HG03280 (cell line): Measurements from ENCODE around the gene SPATS2L.

Source experiments
- ATAC-seq: cut with Tn5 transposase; IDR thresholded peaks from one replicate; pipeline ENCODE4 v1.9.1; 2021; ENCODE audit warnings: mild to moderate bottlenecking, moderate library complexity; ENCODE audit not compliant: unreplicated experiment

Gene SPATS2L

DNA sequence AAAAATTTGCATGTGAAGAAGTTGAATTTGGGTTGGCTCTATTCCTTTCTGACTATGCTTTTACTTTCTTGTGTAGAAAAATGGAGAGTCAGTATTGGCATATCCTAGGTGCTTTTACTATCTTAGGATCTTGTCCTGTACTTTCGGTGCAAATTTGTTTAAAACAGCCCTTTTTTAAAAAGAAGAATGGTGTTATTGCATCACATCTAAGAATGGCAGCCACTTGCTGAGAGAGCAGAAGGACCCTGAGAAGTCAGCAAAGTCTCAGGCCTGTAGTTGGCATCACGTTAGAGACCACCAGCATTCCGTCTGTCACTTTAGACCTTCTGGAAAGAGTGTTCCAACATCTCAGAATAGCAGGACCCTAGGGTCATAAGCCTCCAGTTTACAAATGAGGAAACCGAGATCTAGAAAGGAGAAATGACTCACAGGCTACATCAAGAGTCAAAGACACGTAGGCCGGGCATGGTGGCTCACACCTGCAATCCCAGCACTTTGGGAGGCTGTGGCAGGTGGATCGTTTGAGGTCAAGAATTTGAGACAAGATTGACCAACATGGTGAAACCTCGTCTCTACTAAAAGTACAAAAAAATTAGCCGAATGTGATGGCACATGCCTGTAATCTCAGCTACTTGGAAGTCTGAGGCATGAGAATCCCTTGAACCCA lies 42.5 kb downstream of the SPATS2L start:
- no peak for ATAC-seq

DNA sequence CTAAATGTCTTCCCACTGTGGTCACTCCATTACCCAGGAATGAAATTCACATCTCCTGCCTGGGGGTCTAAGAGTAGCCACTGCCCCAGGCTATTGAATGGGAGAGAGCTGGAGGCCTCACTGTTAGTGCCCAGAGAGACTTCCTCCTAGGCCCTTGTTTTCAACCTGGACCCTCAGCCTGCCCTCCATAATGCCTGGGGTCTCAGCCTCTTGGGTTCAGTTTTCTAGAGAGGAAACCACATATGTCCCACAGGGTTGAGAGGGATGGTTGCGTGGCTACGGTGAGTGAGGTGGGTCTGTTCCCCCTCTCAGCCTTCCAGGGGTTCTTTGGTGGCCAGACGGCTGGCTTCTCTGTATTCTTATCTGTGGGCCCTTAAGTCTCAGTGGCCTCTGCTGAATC lies 43.4 kb downstream of the SPATS2L start:
- no peak for ATAC-seq

DNA sequence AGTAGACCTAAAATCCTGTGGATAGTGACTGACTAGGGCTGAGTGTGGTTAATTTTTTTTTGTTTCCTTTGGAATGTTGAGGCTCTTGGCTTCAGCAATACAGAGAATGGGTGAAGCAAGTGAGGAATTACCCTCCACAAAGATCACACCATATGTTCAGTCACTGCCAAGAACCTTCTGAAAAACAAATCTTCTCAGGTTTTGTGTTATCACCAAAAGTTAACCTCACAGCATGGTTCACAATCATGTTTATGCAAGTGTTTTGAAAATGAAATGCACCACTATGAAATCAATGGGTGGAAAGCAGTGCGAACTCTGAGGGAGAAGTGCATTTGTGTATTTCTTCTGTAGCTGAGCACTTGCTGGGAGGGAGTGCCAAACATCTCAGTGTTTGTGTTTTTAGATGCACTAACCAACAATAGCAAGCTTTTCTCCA lies 44.4 kb downstream of the SPATS2L start:
- no peak for ATAC-seq

DNA sequence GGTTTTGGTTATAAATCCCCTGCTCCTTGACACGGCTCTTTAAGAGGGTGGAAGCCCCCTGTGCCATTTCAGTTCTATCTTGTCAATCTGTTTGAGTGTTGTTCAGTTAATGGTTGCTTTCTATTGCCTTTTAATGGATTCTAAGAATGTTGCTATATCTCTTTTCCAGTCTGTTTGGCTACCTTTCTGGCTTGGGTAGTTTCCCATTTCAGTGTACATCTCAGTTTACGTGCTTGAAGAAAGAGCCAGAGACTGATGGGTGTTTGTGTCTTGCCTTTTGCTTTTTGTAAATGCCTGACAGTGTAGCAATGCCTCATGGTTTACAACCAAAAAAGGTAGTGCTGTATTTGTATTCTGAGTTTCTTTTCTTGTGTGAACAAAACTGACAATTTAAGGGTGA lies 45.3 kb downstream of the SPATS2L start:
- ATAC-seq: no peak

DNA sequence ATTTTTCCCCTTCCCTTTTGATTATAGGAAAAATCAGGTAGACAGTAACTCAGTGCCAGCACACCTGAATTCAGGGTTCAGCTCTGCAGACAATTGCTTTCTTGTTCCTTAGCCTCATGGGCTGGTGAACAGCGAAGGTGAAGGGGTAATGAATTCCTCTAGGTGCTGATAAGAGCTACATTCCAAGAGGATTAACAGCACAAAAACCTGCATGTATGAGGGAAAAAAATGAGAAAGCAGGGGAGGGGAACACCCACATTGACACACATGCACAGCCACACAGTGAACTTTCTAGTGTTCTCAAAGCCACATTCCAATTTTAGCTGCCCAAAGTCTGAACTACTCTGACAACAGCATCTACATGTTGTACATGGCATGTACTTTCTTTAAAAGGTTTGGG lies 46.1 kb downstream of the SPATS2L start:
- ATAC-seq: no peak

DNA sequence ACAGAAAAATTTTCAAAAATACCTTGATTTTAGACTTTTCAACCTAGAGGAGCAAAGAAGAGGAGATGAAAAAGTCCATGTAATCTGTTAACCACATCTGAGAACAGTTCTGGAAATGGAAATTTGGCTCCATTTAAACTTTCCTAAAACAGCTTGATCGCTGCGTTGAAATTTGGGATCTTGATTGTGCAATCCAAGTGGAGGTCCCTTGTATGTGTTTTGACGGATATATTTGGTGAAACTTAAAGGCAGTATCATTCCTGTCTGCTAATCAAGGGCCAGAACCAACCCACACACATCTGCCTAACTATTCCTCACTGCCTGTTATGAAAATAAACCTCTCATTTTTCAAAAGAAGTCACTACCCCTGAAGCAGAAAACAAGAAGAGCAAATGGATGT lies 46.6 kb downstream of the SPATS2L start:
- ATAC-seq: no peak

DNA sequence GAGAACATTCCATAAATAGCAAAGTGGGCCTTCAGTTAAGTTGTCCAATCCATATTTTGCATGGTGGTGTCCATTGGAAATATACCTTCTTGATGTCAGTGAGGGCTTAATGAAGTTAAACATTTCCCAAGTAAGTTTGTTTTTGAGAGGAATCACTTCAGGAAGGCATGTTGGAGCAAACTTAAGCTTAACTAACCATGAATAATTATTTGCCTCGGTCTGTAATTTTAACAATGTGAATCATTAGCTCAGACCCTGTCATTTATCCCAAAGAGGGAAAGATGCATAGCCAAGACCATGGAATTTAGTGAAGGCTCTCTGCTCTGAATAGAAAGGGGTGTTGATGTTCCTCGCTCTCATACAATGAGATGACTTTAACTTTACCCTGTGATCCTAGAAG lies 47.4 kb downstream of the SPATS2L start:
- no peak for ATAC-seq

DNA sequence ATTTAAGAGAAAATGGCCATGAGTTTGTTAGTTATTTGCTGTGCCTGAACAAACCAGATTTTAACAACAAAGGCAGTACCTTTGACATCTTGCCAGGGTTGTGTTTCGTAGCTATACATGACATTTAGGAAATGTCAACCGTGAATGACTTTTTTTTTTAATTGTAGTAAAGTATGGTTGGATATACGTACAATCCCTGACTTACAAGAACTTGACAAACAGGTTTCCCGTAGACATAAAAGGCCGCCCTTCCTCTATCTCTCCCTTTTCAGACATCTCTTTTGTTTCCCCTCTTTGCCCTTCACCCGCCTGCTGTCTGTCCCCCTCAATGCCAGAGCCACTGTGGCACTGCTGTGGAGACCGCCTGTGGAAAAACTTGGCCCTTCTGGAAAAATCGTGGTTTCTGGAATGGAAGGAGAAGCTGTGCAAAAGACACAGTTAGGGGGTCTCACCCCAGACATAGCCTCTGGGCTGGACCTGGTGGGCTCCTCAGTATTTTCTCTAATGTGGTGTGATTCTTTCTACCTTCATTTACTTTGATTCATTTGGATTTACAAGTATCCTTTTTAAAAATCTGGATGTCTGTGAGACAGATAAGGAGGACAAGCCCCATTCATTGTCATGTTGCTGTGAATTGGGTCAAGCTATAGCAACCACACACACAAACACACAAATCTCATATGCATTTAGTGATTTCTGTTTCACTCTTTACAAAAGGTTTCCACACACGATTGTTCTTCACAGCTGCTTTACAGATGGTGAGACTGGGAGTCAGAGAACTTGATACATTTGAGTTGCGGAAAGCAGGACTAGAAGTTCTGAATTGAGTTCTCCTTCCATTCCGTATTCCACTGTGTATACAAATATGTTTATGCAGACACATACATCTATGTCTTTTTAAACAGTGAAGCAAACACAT lies 48.6 kb downstream of the SPATS2L start:
- ATAC-seq: no peak

DNA sequence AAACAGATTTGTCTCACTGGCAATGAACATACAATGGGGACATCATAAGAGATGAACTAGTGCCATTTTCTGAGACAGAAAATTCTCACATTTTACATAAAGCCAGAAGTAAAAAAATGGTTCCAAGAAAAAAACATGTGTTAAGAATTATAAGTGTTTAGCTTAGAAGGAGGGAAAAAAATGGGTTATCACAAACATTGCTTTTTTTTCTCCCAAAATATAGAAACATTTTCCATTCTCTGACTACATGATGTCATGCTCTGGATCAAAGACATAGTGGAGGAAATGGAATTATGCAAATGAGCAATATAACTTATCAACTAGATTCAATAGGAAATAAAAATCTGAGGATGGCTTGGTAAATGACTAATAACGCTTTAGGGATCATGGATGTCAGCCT lies 49.8 kb downstream of the SPATS2L start:
- ATAC-seq: no peak

DNA sequence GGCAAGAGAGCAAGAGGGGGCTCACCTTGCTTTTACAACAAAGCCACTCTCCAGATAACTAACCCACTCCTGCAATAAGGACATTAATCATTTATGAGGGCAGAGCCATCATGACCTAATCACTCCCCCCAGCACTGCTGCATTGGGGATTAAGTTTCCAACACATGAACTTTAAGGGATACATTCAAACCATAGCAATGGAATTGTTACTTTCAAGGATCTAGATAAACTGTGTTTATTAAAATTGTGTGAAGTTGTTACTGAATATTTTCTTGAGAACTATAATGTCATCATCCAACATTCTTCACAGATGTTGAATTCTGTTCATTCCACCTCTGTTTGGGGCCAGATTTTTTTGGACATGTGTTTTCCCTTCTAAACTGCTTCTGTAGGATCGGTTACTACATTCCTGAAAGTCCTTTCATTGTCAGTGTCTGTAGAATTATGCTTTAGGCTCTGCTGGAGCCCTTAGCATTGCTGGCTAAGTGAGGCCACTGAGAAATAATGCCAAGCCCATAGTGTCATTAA lies 50.4 kb downstream of the SPATS2L start:
- ATAC-seq: no peak

DNA sequence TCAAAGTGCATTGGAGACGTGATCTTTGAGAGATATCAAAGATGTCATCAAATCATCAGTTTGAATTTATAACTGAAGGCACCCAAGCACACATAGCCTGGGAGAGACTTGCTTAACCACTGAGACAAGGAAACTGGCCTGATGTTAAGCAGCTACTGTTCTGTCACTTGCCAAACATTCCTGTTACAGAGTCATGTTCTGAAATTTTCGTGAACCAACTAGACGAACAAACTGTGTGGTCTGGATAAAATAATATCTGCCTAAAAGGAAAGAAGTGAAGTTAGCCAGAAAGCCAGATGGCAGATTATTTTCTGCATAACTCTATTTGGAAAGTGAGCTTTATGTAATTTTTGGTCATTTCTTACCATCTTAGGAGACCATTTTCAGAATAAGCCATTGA lies 51.4 kb downstream of the SPATS2L start:
- no peak for ATAC-seq

DNA sequence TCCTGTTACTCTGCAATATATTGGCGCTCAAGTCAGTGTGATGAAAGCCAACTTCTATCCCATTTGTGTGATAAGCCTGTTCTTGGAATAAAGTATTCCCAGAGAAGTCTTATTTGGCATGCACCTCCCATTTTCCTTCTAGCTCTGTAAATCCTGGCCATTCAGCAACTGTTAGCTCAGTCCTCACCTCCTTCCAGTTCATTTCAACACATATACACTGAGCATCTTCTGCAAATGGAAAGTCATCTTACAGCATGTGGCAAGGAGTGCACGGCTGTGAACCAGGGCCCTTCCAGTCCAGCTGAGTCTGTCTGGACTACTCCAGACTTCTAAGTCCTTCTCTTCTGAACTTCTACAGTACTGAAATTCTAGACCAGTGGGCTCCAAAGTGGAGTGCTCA lies 53.1 kb downstream of the SPATS2L start:
- ATAC-seq: no peak

DNA sequence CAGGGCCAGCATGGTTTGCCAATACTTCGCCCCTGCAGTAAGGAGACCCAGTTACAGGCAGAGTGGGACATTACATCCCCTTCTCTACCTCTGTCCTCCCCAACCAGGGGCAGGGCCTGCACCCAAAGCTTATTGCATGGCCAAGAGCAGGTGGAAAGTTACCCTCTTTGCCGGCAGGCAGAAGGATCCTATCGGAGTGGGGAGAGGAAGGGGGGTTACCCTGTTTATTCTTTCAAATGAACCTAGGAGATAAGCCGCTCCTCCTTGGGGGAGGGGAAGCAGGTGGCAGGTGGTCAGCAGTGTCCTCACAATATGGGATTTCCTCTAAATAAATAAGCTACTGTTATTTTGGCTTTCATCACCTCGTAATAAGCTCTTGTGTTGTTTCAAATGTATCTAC lies 53.9 kb downstream of the SPATS2L start:
- no peak for ATAC-seq

DNA sequence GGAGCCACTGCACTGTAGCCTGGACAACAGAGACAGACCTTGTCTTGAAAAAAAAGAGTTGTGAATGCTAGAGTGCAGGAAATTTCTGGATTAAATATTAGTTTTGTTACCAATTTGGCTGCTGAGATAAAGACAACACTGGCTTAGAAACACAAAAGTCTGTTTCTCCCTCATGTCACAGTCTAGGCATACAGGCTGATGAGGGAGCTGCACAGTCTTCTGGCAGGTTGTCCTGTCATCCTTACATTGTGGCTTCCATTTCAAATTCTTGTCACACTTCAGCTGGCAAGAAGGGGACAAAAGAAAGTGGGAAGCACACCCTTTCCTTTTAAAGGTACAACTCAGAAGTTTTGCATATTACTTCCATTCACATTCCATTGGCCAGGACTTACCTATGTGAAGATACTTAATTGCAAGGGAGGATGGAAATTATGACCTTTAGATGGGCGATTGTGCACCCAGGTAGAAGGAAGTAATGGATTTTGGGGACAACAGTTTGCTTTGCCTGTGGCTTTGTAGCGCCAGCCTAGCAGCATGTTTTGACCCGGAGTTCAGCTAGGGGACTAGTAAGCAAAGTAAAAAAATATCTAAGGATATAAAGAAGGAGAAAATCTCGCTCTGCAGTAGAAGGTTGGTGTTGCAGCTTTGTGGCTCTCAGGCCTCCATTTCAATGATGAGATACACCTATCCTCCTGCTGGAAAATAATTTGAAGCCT lies 55.9 kb downstream of the SPATS2L start:
- no peak for ATAC-seq

DNA sequence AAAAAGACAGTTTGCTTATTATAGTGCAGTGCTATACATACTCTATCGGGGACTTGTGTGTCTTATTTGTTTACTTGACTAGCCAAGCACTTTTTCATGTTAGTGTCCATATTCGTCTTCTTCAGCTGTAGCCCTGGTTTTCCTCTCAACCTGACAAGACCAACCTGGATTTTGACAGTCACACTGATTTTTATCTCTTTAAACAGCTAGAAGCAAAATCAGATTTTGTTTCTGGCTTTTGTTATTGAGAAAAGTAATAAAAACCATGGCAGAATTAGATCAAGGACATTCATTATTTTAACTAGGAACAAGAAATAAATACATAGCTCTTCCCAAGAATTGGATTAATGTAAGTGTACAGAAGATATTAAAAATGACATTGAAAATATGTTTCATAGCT lies 56.8 kb downstream of the SPATS2L start:
- no peak for ATAC-seq

DNA sequence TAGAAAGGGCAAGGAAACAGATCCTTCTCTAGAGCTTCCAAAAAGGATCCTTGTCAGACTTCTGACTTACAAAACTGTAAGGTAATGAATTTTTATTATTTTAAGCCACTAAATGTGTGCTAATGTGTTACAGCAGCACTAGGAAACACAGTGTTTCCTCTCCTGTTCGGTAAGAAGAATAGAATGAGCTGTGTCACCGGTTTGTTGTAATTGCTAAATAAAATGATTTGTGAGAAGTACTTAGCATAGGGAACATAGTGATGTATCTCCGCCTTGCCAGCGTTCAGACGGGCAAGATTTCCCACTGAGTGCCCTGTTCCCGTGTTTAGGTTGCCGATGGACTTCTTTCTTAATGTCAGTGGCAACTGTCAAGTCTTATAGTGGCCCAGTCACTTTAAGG lies 57.6 kb downstream of the SPATS2L start:
- ATAC-seq: no peak

DNA sequence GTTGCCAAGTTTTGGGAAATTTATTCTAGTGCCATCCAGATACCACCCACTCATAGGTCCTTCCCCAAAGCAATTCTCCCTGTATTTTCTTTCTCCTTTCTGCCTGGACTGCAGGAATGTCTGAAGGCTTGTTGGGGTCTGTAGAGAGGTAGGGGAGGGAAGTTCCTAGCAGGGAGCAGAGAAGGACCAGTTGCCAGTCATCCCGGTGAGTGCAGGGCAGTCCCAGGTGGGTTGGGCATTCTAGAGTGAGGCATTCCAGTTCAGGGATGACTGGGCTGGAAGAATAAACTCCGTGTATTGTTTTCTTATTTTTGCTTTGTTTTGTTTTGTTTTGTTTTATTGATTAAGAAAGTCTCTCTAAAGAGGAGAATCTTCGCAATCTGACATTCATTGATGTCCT lies 58.1 kb downstream of the SPATS2L start:
- no peak for ATAC-seq

DNA sequence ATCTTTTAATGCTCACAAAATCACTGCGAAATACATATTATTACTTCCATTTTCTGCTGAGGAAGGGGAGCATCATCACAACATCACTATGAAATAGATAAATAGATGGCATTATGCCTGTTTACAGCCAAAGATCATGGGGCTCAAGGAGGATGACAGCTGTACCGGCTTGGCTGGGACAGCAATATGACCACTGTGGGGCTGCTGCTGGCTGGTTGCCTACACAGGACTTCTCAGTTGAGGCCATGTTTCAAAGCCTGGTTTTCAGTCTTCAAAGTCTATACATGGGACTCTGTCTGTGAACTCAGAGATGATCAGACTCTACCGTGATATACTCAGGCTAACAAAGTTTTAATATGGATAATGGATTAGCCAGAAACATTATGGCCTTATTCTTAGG lies 58.7 kb downstream of the SPATS2L start:
- no peak for ATAC-seq

DNA sequence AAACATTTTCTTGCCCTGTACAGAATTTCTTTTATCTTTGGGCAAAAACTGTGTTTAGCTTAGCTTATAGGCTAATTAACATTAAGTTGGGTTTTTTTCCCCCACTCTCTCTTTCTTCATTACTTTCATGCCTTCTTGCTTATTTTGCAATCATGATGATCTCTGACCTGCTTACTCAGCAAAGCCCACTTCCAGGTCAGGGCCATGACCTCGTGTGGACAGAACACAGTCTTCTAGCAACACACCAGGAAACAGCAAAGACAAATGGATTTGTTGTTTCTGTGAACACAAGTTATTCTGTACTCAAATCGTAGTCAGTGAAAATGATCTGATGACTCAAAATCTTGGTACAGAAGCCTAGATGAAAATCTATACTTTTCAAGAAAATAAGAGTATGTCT lies 60.7 kb downstream of the SPATS2L start:
- ATAC-seq: no peak

DNA sequence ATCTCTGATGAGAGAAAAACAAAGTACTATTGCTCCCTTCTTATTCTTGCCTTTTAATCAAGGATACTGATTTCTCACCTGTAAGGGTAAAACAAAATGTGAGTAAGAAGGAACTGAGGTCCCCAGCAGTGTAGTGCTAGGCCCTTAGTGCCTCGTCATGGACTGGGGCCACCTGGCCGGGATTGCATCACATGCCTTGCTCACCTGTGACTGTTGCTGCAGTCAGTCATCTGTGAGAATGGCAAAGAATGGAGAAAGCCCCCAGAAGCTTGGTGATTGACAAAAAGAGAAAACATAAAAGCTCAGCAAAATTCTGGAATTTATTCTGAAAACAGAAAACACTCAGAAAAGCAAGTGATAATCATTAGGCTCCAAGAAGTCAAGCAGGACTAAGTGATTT lies 63.4 kb downstream of the SPATS2L start:
- no peak for ATAC-seq

DNA sequence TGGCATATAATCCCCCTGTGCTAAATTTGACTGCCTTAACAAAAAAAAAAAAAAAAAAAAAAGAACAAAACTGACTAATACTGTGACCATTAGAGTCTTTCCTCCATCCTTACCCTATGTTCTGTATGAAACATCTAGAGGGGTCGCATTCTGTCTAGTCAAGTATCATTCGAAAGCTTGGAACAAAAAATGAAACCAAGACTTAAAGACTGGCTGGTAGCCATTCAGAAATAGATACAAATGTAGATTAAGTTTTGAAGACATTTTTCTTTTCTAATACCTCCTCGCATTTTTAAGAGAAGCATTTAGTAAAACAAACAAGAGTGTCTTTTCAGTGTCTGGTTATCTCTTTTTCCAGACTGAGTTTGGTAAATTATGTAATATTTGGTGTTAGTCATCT lies 66.7 kb downstream of the SPATS2L start:
- no peak for ATAC-seq
